GM18517 (cell line): ENCODE data around the gene PRM2.

Source experiments
- ATAC-seq: cut with Tn5 transposase; IDR thresholded peaks from one replicate; pipeline ENCODE4 v1.9.1; 2021; ENCODE audit warnings: mild to moderate bottlenecking, moderate library complexity; ENCODE audit not compliant: unreplicated experiment

PRM2 gene

GRCh38 chr16:11232852-11233726 is 43.2 kb downstream of the PRM2 start:
- ATAC-seq = peak; percentile 59

- no peak for ATAC-seq
Measured at GRCh38 chr16:11232302-11232851, 43.9 kb downstream of the PRM2 start.

GRCh38 chr16:11231367-11231970 is 44.8 kb downstream of the PRM2 start:
- no peak for ATAC-seq

GRCh38 chr16:11229906-11230305 is 46.4 kb downstream of the PRM2 start:
- no peak for ATAC-seq

GRCh38 chr16:11229432-11229831 is 46.8 kb downstream of the PRM2 start:
- ATAC-seq = no peak

GRCh38 chr16:11225677-11226549 is 50.4 kb downstream of the PRM2 start:
- no peak for ATAC-seq
